IPS-15b (cell line): ENCODE data around the gene SUSD2.
"Not testable (repeated sequence)": the region's sequence is repeated elsewhere in the genome, so short reads cannot be mapped to it uniquely, and the experiment has no call there.

Experiments used
- H3K27me3 ChIP-seq: one replicate; pipeline ENCODE4 v1.6.1; 2013; ENCODE audit warnings: low read length; ENCODE audit not compliant: control insufficient read depth, insufficient read depth
- H3K36me3 ChIP-seq: one replicate; pipeline ENCODE4 v1.6.1; 2013; ENCODE audit warnings: low read length; ENCODE audit not compliant: control insufficient read depth, insufficient read depth
- H3K4me1 ChIP-seq: one replicate; pipeline ENCODE4 v1.6.1; 2013; ENCODE audit warnings: mild to moderate bottlenecking, low read length; ENCODE audit not compliant: control insufficient read depth, insufficient read depth
- H3K4me3 ChIP-seq: one replicate; pipeline ENCODE4 v1.5.1; 2013; ENCODE audit warnings: low read depth, low read length
- H3K9ac ChIP-seq: one replicate; pipeline ENCODE4 v1.6.1; 2013; ENCODE audit warnings: low read depth, mild to moderate bottlenecking, low read length
- H3K9me3 ChIP-seq: one replicate; pipeline ENCODE4 v1.6.1; 2013; ENCODE audit warnings: mild to moderate bottlenecking, low read length; ENCODE audit not compliant: control insufficient read depth, insufficient read depth

Gene SUSD2

GRCh38 chr22:24211716-24212115 lies 30.4 kb downstream of the SUSD2 start:
- H3K4me1 ChIP-seq, result not testable (repeated sequence)

GRCh38 chr22:24213111-24213510 lies 31.8 kb downstream of the SUSD2 start:
- H3K9me3 ChIP-seq, H3K9ac ChIP-seq, H3K4me1 ChIP-seq, H3K4me3 ChIP-seq, H3K36me3 ChIP-seq, H3K27me3 ChIP-seq: not testable (repeated sequence)

More at GRCh38 chr22:24211716-24212115, 30.4 kb downstream of the SUSD2 start:
- not testable (repeated sequence) for H3K27me3 ChIP-seq, H3K4me3 ChIP-seq, H3K9ac ChIP-seq, H3K36me3 ChIP-seq, H3K9me3 ChIP-seq

GRCh38 chr22:24214467-24215285 lies 33.4 kb downstream of the SUSD2 start:
- peaks cover 2% of the 10 kb centered on the region for H3K4me1 ChIP-seq
- no peaks in the 10 kb centered on the region for H3K27me3 ChIP-seq
- H3K36me3 ChIP-seq, result no peaks in the 10 kb centered on the region
- H3K9me3 ChIP-seq, result no peaks in the 10 kb centered on the region
- H3K9ac ChIP-seq, result no peak overlapping the region
- H3K4me3 ChIP-seq, result no peak overlapping the region

- Histone ChIP-seq H3K27me3 (no peaks in the 10 kb centered on the region), H3K4me3 (no peak overlapping the region), H3K36me3 (no peaks in the 10 kb centered on the region), H3K4me1 (peaks cover 2% of the 10 kb centered on the region), H3K9me3 (no peaks in the 10 kb centered on the region), H3K9ac (no peak overlapping the region)
Observed at GRCh38 chr22:24216541-24217209, 35.4 kb downstream of the SUSD2 start.

- no peak overlapping the region for H3K9ac ChIP-seq
- no peaks in the 10 kb centered on the region for H3K27me3 ChIP-seq
- H3K4me1 ChIP-seq, result peaks cover 2% of the 10 kb centered on the region
Observed at GRCh38 chr22:24217384-24217783, 36.1 kb downstream of the SUSD2 start.

GRCh38 chr22:24219750-24220149 lies 38.5 kb downstream of the SUSD2 start:
- Histone ChIP-seq H3K4me1 (no peaks in the 10 kb centered on the region), H3K9me3 (no peaks in the 10 kb centered on the region), H3K27me3 (no peaks in the 10 kb centered on the region), H3K4me3 (no peak overlapping the region), H3K9ac (no peak overlapping the region), H3K36me3 (peaks cover under 1% of the 10 kb centered on the region)

More at GRCh38 chr22:24217384-24217783, 36.1 kb downstream of the SUSD2 start:
- Histone ChIP-seq H3K9me3 (no peaks in the 10 kb centered on the region), H3K4me3 (no peak overlapping the region), H3K36me3 (no peaks in the 10 kb centered on the region)

- H3K4me1 ChIP-seq, result no peaks in the 10 kb centered on the region
- no peaks in the 10 kb centered on the region for H3K27me3 ChIP-seq
- no peak overlapping the region for H3K4me3 ChIP-seq
- no peak overlapping the region for H3K9ac ChIP-seq
- no peaks in the 10 kb centered on the region for H3K9me3 ChIP-seq
- peaks cover 2% of the 10 kb centered on the region for H3K36me3 ChIP-seq
Observed at GRCh38 chr22:24224468-24224867, 43.2 kb downstream of the SUSD2 start.

GRCh38 chr22:24225044-24225601 lies 43.8 kb downstream of the SUSD2 start:
- Histone ChIP-seq H3K9me3 (no peaks in the 10 kb centered on the region), H3K9ac (no peak overlapping the region), H3K4me3 (no peak overlapping the region), H3K36me3 (peaks cover 2% of the 10 kb centered on the region), H3K27me3 (no peaks in the 10 kb centered on the region), H3K4me1 (no peaks in the 10 kb centered on the region)

- Histone ChIP-seq H3K27me3 (no peaks in the 10 kb centered on the region), H3K36me3 (peaks cover 2% of the 10 kb centered on the region)
Observed at GRCh38 chr22:24225951-24226350, 44.7 kb downstream of the SUSD2 start.

GRCh38 chr22:24230911-24231656 lies 49.8 kb downstream of the SUSD2 start:
- Histone ChIP-seq H3K27me3 (no peaks in the 10 kb centered on the region), H3K9me3 (no peaks in the 10 kb centered on the region), H3K4me3 (peak overlapping the region; percentile 5), H3K9ac (peak overlapping the region; percentile 60), H3K36me3 (no peaks in the 10 kb centered on the region), H3K4me1 (peaks cover 2% of the 10 kb centered on the region)

More at GRCh38 chr22:24225951-24226350, 44.7 kb downstream of the SUSD2 start:
- H3K9me3 ChIP-seq, result no peaks in the 10 kb centered on the region
- no peak overlapping the region for H3K9ac ChIP-seq
- peaks cover 1% of the 10 kb centered on the region for H3K4me1 ChIP-seq
- H3K4me3 ChIP-seq, result no peak overlapping the region

- no peak overlapping the region for H3K9ac ChIP-seq
- H3K4me3 ChIP-seq, result no peak overlapping the region
- H3K36me3 ChIP-seq, result no peaks in the 10 kb centered on the region
- H3K27me3 ChIP-seq, result no peaks in the 10 kb centered on the region
- no peaks in the 10 kb centered on the region for H3K9me3 ChIP-seq
- peaks cover 2% of the 10 kb centered on the region for H3K4me1 ChIP-seq
Observed at GRCh38 chr22:24231706-24232105, 50.4 kb downstream of the SUSD2 start.
